Stimulated activated CD4-positive, alpha-beta T cell treated with anti-CD3 and anti-CD28 coated beads, TNF-alpha, amount 100 ng/mL, for 24 hours (primary cell): ENCODE measurements around the gene CTDSPL.

Source experiments
- DNase-seq, 3 experiments: peaks; one replicate each; pipeline ENCODE4 v3.0.0-alpha.2; 2020; ENCODE audit warnings: low read depth in 3 of 3

The CTDSPL gene

GRCh38 chr3:37942646-37943045 is 81.0 kb downstream of the CTDSPL start:
- no peak for DNase-seq

- no peak for DNase-seq
Observed at GRCh38 chr3:37943126-37943525, 81.4 kb downstream of the CTDSPL start.

- DNase-seq = no peak
Observed at GRCh38 chr3:37943631-37944314, 82.1 kb downstream of the CTDSPL start.

GRCh38 chr3:37944391-37944842 is 82.7 kb downstream of the CTDSPL start:
- no peak for DNase-seq

GRCh38 chr3:37945156-37945806 is 83.6 kb downstream of the CTDSPL start:
- DNase-seq = no peak

- DNase-seq = no peak
Observed at GRCh38 chr3:37945807-37946530, 84.3 kb downstream of the CTDSPL start.

GRCh38 chr3:37946531-37946889 is 84.8 kb downstream of the CTDSPL start:
- no peak for DNase-seq

GRCh38 chr3:37949866-37950265 is 88.2 kb downstream of the CTDSPL start:
- no peak for DNase-seq

- no peak for DNase-seq
Observed at GRCh38 chr3:37952564-37952963, 90.9 kb downstream of the CTDSPL start.

- no peak for DNase-seq
Observed at GRCh38 chr3:37953226-37953625, 91.5 kb downstream of the CTDSPL start.

GRCh38 chr3:37953707-37954394 is 92.2 kb downstream of the CTDSPL start:
- no peak for DNase-seq

GRCh38 chr3:37954881-37955280 is 93.2 kb downstream of the CTDSPL start:
- no peak for DNase-seq

- DNase-seq = no peak
Observed at GRCh38 chr3:37955918-37956707, 94.4 kb downstream of the CTDSPL start.

- no peak for DNase-seq
Observed at GRCh38 chr3:37956723-37957538, 95.3 kb downstream of the CTDSPL start.

- no peak for DNase-seq
Observed at GRCh38 chr3:37957539-37957936, 95.9 kb downstream of the CTDSPL start.

- no peak for DNase-seq
Observed at GRCh38 chr3:37961622-37962431, 100.1 kb downstream of the CTDSPL start.

- no peak for DNase-seq
Observed at GRCh38 chr3:37963016-37963415, 101.3 kb downstream of the CTDSPL start.

GRCh38 chr3:37963635-37964034 is 102.0 kb downstream of the CTDSPL start:
- DNase-seq = no peak

- DNase-seq = no peak
Observed at GRCh38 chr3:37964146-37964545, 102.5 kb downstream of the CTDSPL start.

GRCh38 chr3:37964716-37965115 is 103.0 kb downstream of the CTDSPL start:
- DNase-seq = no peak
